A549 (cell line): ENCODE results near the gene TLNRD1.

Experiments
- CHD2 ChIP-seq: fragments of 150-350 bp; IDR thresholded peaks from 2 replicates; pipeline ENCODE4 v1.6.1; 2014; ENCODE audit warnings: low read length; ENCODE audit not compliant: partially characterized antibody
- EP300 ChIP-seq, 2 experiments: fragments of >200 bp; sonication (Bioruptor Twin); formaldehyde crosslinking; IDR thresholded peaks; 2 replicates in 1 of 2; 3 replicates in 1 of 2; pipeline ENCODE4 v1.6.1; 2016 to 2017
- NFE2L2 ChIP-seq: fragments of 150-350 bp; conservative IDR thresholded peaks from 2 replicates; pipeline ENCODE4 v1.6.1; 2014; ENCODE audit warnings: low read length
- POLR2A ChIP-seq: IDR thresholded peaks from 2 replicates; pipeline ENCODE4 v1.6.1; 2012; ENCODE audit warnings: mild to moderate bottlenecking, low read length
- RFX5 ChIP-seq: fragments of 450-650 bp; IDR thresholded peaks from 2 replicates; pipeline ENCODE4 v1.7.1; 2014; ENCODE audit warnings: antibody characterized with exemption, mild to moderate bottlenecking, moderate library complexity
- TF ChIP-seq, protein P1 (sequence below): IDR thresholded peaks from 2 replicates; pipeline ENCODE4 v1.6.1; 2012
- TF ChIP-seq, protein P2 (sequence below): fragments of >200 bp; sonication (Bioruptor Twin); formaldehyde crosslinking; IDR thresholded peaks from 3 replicates; pipeline ENCODE4 v1.5.1; 2016
- TF ChIP-seq, protein P3 (sequence below): fragments of 450-650 bp; IDR thresholded peaks from 2 replicates; pipeline ENCODE4 v1.6.1; 2014; ENCODE audit warnings: antibody characterized with exemption
- TF ChIP-seq, protein P4 (sequence below): fragments of 200-600 bp; sonication (generic); IDR thresholded peaks from 2 replicates; pipeline ENCODE4 v1.6.1; 2016; ENCODE audit warnings: antibody characterized with exemption, mild to moderate bottlenecking, moderate library complexity

DNA sequence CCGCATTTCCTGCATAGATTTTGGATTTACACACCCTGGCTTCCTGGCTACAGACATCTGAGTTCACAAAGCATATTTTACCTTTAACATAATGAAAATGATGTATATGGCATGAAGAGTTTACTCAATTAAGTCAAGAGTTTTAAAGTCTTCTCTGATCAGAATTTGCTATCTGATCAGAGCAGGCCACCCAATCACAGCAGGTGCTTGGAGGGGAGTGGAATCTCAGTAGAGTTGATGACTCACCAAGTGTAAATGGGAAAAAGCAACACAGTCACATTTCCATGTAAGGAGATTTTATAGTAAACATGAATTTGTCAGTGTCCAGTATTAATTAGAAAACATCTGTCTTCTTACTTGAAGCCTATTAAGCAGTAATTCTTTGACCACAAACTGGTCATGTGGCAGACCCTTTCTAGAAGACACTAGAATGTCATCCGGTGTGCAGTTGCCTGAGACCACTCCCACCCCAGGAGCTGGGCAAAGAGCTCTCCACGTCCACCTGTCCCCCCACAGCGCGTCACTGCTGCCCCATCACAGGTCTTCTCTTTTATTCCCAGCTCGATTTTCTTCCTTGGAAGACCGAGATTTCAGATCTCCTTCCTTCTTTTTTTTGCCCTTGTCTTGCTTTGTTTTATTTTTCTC lies 21.9 kb upstream of the TLNRD1 start:
- TF ChIP-seq, protein P1, sequence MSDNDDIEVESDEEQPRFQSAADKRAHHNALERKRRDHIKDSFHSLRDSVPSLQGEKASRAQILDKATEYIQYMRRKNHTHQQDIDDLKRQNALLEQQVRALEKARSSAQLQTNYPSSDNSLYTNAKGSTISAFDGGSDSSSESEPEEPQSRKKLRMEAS: no peak
- TF ChIP-seq, protein P2, sequence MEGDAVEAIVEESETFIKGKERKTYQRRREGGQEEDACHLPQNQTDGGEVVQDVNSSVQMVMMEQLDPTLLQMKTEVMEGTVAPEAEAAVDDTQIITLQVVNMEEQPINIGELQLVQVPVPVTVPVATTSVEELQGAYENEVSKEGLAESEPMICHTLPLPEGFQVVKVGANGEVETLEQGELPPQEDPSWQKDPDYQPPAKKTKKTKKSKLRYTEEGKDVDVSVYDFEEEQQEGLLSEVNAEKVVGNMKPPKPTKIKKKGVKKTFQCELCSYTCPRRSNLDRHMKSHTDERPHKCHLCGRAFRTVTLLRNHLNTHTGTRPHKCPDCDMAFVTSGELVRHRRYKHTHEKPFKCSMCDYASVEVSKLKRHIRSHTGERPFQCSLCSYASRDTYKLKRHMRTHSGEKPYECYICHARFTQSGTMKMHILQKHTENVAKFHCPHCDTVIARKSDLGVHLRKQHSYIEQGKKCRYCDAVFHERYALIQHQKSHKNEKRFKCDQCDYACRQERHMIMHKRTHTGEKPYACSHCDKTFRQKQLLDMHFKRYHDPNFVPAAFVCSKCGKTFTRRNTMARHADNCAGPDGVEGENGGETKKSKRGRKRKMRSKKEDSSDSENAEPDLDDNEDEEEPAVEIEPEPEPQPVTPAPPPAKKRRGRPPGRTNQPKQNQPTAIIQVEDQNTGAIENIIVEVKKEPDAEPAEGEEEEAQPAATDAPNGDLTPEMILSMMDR: no peak
- TF ChIP-seq, protein P3, sequence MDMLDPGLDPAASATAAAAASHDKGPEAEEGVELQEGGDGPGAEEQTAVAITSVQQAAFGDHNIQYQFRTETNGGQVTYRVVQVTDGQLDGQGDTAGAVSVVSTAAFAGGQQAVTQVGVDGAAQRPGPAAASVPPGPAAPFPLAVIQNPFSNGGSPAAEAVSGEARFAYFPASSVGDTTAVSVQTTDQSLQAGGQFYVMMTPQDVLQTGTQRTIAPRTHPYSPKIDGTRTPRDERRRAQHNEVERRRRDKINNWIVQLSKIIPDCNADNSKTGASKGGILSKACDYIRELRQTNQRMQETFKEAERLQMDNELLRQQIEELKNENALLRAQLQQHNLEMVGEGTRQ: no peak
- no peak for TF ChIP-seq CHD2
- no peak for TF ChIP-seq POLR2A
- TF ChIP-seq NFE2L2: no peak
- TF ChIP-seq, protein P4, sequence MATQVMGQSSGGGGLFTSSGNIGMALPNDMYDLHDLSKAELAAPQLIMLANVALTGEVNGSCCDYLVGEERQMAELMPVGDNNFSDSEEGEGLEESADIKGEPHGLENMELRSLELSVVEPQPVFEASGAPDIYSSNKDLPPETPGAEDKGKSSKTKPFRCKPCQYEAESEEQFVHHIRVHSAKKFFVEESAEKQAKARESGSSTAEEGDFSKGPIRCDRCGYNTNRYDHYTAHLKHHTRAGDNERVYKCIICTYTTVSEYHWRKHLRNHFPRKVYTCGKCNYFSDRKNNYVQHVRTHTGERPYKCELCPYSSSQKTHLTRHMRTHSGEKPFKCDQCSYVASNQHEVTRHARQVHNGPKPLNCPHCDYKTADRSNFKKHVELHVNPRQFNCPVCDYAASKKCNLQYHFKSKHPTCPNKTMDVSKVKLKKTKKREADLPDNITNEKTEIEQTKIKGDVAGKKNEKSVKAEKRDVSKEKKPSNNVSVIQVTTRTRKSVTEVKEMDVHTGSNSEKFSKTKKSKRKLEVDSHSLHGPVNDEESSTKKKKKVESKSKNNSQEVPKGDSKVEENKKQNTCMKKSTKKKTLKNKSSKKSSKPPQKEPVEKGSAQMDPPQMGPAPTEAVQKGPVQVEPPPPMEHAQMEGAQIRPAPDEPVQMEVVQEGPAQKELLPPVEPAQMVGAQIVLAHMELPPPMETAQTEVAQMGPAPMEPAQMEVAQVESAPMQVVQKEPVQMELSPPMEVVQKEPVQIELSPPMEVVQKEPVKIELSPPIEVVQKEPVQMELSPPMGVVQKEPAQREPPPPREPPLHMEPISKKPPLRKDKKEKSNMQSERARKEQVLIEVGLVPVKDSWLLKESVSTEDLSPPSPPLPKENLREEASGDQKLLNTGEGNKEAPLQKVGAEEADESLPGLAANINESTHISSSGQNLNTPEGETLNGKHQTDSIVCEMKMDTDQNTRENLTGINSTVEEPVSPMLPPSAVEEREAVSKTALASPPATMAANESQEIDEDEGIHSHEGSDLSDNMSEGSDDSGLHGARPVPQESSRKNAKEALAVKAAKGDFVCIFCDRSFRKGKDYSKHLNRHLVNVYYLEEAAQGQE: no peak
- no peak for TF ChIP-seq RFX5
- TF ChIP-seq EP300 (IDR thresholded peaks at IDR 0.05): no peak
